ENCODE results near the gene GNMT. TPM values are rescaled to one million over a fixed set of nuclear protein-coding genes. Genes with fewer than 3 reads are reported as not detected.

Gene GNMT
- total and polyA plus RNA-seq, 4 donors, result 1.0 to 4.5 (median 2.2) TPM

GRCh38 chr6:42915732-42916131 is 44.8 kb upstream of the GNMT start, which contains the start of gene PTCRA:
TSS of gene PTCRA (plus strand) at chr6:42916053. CDS start at chr6:42916070, 17 bp downstream.
- TF ChIP-seq, protein P1, sequence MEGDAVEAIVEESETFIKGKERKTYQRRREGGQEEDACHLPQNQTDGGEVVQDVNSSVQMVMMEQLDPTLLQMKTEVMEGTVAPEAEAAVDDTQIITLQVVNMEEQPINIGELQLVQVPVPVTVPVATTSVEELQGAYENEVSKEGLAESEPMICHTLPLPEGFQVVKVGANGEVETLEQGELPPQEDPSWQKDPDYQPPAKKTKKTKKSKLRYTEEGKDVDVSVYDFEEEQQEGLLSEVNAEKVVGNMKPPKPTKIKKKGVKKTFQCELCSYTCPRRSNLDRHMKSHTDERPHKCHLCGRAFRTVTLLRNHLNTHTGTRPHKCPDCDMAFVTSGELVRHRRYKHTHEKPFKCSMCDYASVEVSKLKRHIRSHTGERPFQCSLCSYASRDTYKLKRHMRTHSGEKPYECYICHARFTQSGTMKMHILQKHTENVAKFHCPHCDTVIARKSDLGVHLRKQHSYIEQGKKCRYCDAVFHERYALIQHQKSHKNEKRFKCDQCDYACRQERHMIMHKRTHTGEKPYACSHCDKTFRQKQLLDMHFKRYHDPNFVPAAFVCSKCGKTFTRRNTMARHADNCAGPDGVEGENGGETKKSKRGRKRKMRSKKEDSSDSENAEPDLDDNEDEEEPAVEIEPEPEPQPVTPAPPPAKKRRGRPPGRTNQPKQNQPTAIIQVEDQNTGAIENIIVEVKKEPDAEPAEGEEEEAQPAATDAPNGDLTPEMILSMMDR (IDR thresholded peaks at IDR 0.05; ENCODE audit: control extremely low read depth, extremely low read depth), result no peak
- Histone ChIP-seq H3K27ac (ENCODE audit: low read depth in 1 of 2, low read length in 1 of 2) (no peak within 1 kb of the TSS), H3K9ac (ENCODE audit: insufficient read depth in 1 of 2, low read length in 2 of 2) (no peak within 1 kb of the TSS), H3K36me3 (ENCODE audit: control insufficient read depth in 4 of 4, insufficient read depth in 4 of 4, low read length in 4 of 4) (no peaks in the 10 kb centered on the region), H3K4me1 (ENCODE audit: control insufficient read depth in 5 of 5, insufficient read depth in 5 of 5, low read length in 5 of 5) (peaks cover 0 to 1% (median 0%) of the 10 kb centered on the region in 5 donors), H3K4me3 (no peak within 1 kb of the TSS), H3K9me3 (ENCODE audit: control insufficient read depth in 4 of 4, insufficient read depth in 3 of 4, low read length in 3 of 4) (no peaks in the 10 kb centered on the region), H3K27me3 (ENCODE audit: control insufficient read depth in 3 of 3, insufficient read depth in 3 of 3, low read length in 2 of 3) (no peaks in the 10 kb centered on the region)
- ATAC-seq (ENCODE audit: insufficient read depth, low FRiP score), result no peak
- no peak for DNase-seq
- WGBS, 2 donors, result 74 to 77% methylated on average over 7 to 10 of the region's 10 CpGs

DNA sequence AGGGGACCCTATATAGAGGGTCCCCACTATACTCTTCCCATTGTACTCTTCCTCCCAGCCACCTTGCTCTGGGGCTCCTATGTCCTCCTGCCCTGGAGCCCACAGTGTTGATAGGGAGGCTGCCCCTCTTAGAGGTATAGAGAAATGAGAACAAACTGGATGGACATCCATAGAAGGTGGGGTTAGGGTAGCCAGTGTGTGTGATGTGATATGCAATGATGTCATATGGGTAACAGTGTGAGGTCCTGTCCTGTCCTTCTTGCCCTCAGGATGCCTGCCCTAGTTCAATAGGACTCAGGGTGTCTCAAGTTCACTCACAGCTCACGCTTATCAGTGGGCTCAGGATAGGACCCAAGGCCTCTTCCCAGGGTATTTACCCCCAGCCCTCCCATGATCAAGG is 44.3 kb upstream of the GNMT start:
- no peak for ATAC-seq (ENCODE audit: insufficient read depth, low FRiP score)
- 80 to 93% methylated on average over 1 of the region's 1 CpG for WGBS, 2 donors
- Histone ChIP-seq H3K4me1 (ENCODE audit: control insufficient read depth in 5 of 5, insufficient read depth in 5 of 5, low read length in 5 of 5) (peaks cover 0 to 1% (median 0%) of the 10 kb centered on the region in 5 donors), H3K36me3 (ENCODE audit: control insufficient read depth in 4 of 4, insufficient read depth in 4 of 4, low read length in 4 of 4) (no peaks in the 10 kb centered on the region), H3K27ac (ENCODE audit: low read depth in 1 of 2, low read length in 1 of 2) (no peak overlapping the region), H3K9me3 (ENCODE audit: control insufficient read depth in 4 of 4, insufficient read depth in 3 of 4, low read length in 3 of 4) (no peaks in the 10 kb centered on the region), H3K9ac (ENCODE audit: insufficient read depth in 1 of 2, low read length in 2 of 2) (no peak overlapping the region), H3K27me3 (ENCODE audit: control insufficient read depth in 3 of 3, insufficient read depth in 3 of 3, low read length in 2 of 3) (no peaks in the 10 kb centered on the region), H3K4me3 (no peak overlapping the region)
- TF ChIP-seq, protein P1 (IDR thresholded peaks at IDR 0.05; ENCODE audit: control extremely low read depth, extremely low read depth), result no peak
- no peak for DNase-seq

GRCh38 chr6:42921801-42922200 is 38.8 kb upstream of the GNMT start:
- no peak for DNase-seq
- Histone ChIP-seq H3K4me1 (ENCODE audit: control insufficient read depth in 5 of 5, insufficient read depth in 5 of 5, low read length in 5 of 5) (no peaks in the 10 kb centered on the region), H3K27ac (ENCODE audit: low read depth in 1 of 2, low read length in 1 of 2) (no peak overlapping the region), H3K36me3 (ENCODE audit: control insufficient read depth in 4 of 4, insufficient read depth in 4 of 4, low read length in 4 of 4) (no peaks in the 10 kb centered on the region), H3K27me3 (ENCODE audit: control insufficient read depth in 3 of 3, insufficient read depth in 3 of 3, low read length in 2 of 3) (no peaks in the 10 kb centered on the region), H3K9me3 (ENCODE audit: control insufficient read depth in 4 of 4, insufficient read depth in 3 of 4, low read length in 3 of 4) (no peaks in the 10 kb centered on the region), H3K9ac (ENCODE audit: insufficient read depth in 1 of 2, low read length in 2 of 2) (no peak overlapping the region), H3K4me3 (no peak overlapping the region)
- ATAC-seq (ENCODE audit: insufficient read depth, low FRiP score), result no peak
- TF ChIP-seq, protein P1 (IDR thresholded peaks at IDR 0.05; ENCODE audit: control extremely low read depth, extremely low read depth), result no peak
- 68 to 82% methylated on average over 6 of the region's 6 CpGs for WGBS, 2 donors

GRCh38 chr6:42923666-42924065 is 36.9 kb upstream of the GNMT start:
- no peak for DNase-seq
- no peak overlapping the region for H3K4me3 ChIP-seq
- no peaks in the 10 kb centered on the region for H3K27me3 ChIP-seq (ENCODE audit: control insufficient read depth in 3 of 3, insufficient read depth in 3 of 3, low read length in 2 of 3)
- H3K36me3 ChIP-seq (ENCODE audit: control insufficient read depth in 4 of 4, insufficient read depth in 4 of 4, low read length in 4 of 4), result no peaks in the 10 kb centered on the region
- WGBS, 2 donors, result 66 to 73% methylated on average over 2 of the region's 2 CpGs
- TF ChIP-seq, protein P1 (IDR thresholded peaks at IDR 0.05; ENCODE audit: control extremely low read depth, extremely low read depth), result no peak
- no peaks in the 10 kb centered on the region for H3K9me3 ChIP-seq (ENCODE audit: control insufficient read depth in 4 of 4, insufficient read depth in 3 of 4, low read length in 3 of 4)
- peaks cover 0 to 4% (median 0%) of the 10 kb centered on the region in 5 donors for H3K4me1 ChIP-seq (ENCODE audit: control insufficient read depth in 5 of 5, insufficient read depth in 5 of 5, low read length in 5 of 5)
- ATAC-seq (ENCODE audit: insufficient read depth, low FRiP score), result no peak
- H3K27ac ChIP-seq (ENCODE audit: low read depth in 1 of 2, low read length in 1 of 2), result peak overlapping the region in 1 of 2 donors; percentile 53
- H3K9ac ChIP-seq (ENCODE audit: insufficient read depth in 1 of 2, low read length in 2 of 2), result no peak overlapping the region
